HEK293T (cell line): ENCODE results near the gene INPP4A.

ENCODE experiments used
- ARNT ChIP-seq: fragments of 450-650 bp; IDR thresholded peaks from 2 replicates; pipeline ENCODE4 v1.6.1; 2017; ENCODE audit warnings: mild to moderate bottlenecking
- BHLHE40 ChIP-seq: fragments of 450-650 bp; IDR thresholded peaks from 2 replicates; pipeline ENCODE4 v1.6.1; 2016; ENCODE audit warnings: mild to moderate bottlenecking, moderate library complexity, borderline replicate concordance
- CTBP1 ChIP-seq: fragments of 450-650 bp; IDR thresholded peaks from 2 replicates; pipeline ENCODE4 v1.6.1; 2016; ENCODE audit warnings: borderline replicate concordance
- ELF4 ChIP-seq: fragments of 450-650 bp; IDR thresholded peaks from 2 replicates; pipeline ENCODE4 v1.6.1; 2017; ENCODE audit warnings: antibody characterized with exemption
- FOXA1 ChIP-seq: fragments of 450-650 bp; IDR thresholded peaks from 2 replicates; pipeline ENCODE4 v1.6.1; 2016; ENCODE audit warnings: mild to moderate bottlenecking
- FOXK2 ChIP-seq: fragments of 450-650 bp; IDR thresholded peaks from 2 replicates; pipeline ENCODE4 v1.6.1; 2016; ENCODE audit warnings: mild to moderate bottlenecking
- HDGF ChIP-seq: fragments of 450-650 bp; IDR thresholded peaks from 2 replicates; pipeline ENCODE4 v1.6.1; 2017; ENCODE audit warnings: antibody characterized with exemption, borderline replicate concordance
- L3MBTL2 ChIP-seq: fragments of 450-650 bp; conservative IDR thresholded peaks from 2 replicates; pipeline ENCODE4 v1.6.1; 2016; ENCODE audit warnings: mild to moderate bottlenecking
- NFRKB ChIP-seq: fragments of 450-650 bp; IDR thresholded peaks from 2 replicates; pipeline ENCODE4 v1.6.1; 2016; ENCODE audit warnings: mild to moderate bottlenecking, moderate library complexity
- SP1 ChIP-seq: fragments of 450-650 bp; IDR thresholded peaks from 2 replicates; pipeline ENCODE4 v1.6.1; 2017
- SUZ12 ChIP-seq: fragments of 450-650 bp; IDR thresholded peaks from 2 replicates; pipeline ENCODE4 v1.6.1; 2016; ENCODE audit warnings: mild to moderate bottlenecking
- TARDBP ChIP-seq: fragments of 450-650 bp; IDR thresholded peaks from 2 replicates; pipeline ENCODE4 v1.6.1; 2016
- ZNF384 ChIP-seq: fragments of 450-650 bp; IDR thresholded peaks from 2 replicates; pipeline ENCODE4 v1.6.1; 2016
- TF ChIP-seq, protein P1 (sequence below): fragments of 450-650 bp; IDR thresholded peaks from 2 replicates; pipeline ENCODE4 v1.6.1; 2016

DNA sequence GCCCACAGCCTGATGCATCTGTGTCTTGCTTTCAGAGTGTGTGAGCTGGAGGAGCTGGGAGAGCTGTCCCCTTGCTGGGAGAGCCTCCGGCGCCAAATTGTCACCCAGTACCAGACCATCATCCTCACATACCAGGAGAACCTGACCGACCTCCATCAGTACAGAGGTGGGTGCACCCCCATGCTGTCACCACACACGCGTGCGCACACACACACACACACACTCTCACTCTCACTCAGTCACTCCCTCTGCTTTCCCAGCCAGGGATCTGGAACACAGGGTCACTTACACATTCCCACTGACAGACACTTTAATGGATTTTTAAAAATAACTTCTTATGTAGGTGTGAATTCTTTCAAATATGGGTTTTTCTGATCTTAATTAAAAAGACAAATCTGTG, 99.2 kb downstream of the INPP4A start:
- no peak for TF ChIP-seq TARDBP
- TF ChIP-seq ARNT: no peak
- no peak for TF ChIP-seq SUZ12
- no peak for TF ChIP-seq HDGF
- TF ChIP-seq FOXA1: no peak
- TF ChIP-seq CTBP1: no peak
- no peak for TF ChIP-seq SP1
- no peak for TF ChIP-seq NFRKB
- no peak for TF ChIP-seq L3MBTL2
- TF ChIP-seq FOXK2: no peak
- no peak for TF ChIP-seq ELF4
- no peak for TF ChIP-seq BHLHE40
- TF ChIP-seq, protein P1, sequence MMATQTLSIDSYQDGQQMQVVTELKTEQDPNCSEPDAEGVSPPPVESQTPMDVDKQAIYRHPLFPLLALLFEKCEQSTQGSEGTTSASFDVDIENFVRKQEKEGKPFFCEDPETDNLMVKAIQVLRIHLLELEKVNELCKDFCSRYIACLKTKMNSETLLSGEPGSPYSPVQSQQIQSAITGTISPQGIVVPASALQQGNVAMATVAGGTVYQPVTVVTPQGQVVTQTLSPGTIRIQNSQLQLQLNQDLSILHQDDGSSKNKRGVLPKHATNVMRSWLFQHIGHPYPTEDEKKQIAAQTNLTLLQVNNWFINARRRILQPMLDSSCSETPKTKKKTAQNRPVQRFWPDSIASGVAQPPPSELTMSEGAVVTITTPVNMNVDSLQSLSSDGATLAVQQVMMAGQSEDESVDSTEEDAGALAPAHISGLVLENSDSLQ: no peak
- TF ChIP-seq ZNF384: no peak
